Liver (tissue), 9 donors: ENCODE measurements around the gene NEU4. TPM values are rescaled to one million over a fixed set of nuclear protein-coding genes. Genes with fewer than 3 reads are reported as not detected.

Experiments
- DNase-seq: peaks from one replicate; pipeline ENCODE4 v3.0.0-alpha.2; 2017; ENCODE audit warnings: low spot score
- H3K27ac ChIP-seq, 2 donors: one replicate each; pipeline ENCODE4 v1.7.0; 2013; ENCODE audit warnings: inconsistent platforms in 2 of 2, low read length in 2 of 2, control low read depth in 1 of 2, low read depth in 1 of 2, mild to moderate bottlenecking in 1 of 2
- H3K27me3 ChIP-seq, 4 donors: one replicate each; pipeline versions ENCODE4 v1.6.1 to v1.7.0; 2013; ENCODE audit warnings: low read length in 3 of 4, inconsistent platforms in 1 of 4, mild to moderate bottlenecking in 1 of 4, moderate library complexity in 1 of 4; ENCODE audit not compliant: control insufficient read depth in 4 of 4, insufficient read depth in 4 of 4
- H3K36me3 ChIP-seq, 4 donors: one replicate each; pipeline versions ENCODE4 v1.6.1 to v1.7.0; 2013; ENCODE audit warnings: low read length in 3 of 4, mild to moderate bottlenecking in 3 of 4, low read depth in 1 of 4, moderate library complexity in 1 of 4; ENCODE audit not compliant: control insufficient read depth in 4 of 4, insufficient read depth in 3 of 4
- H3K4me1 ChIP-seq, 4 donors: one replicate each; pipeline versions ENCODE4 v1.6.1 to v1.7.0; 2013; ENCODE audit warnings: low read length in 3 of 4, mild to moderate bottlenecking in 3 of 4, moderate library complexity in 1 of 4; ENCODE audit not compliant: control insufficient read depth in 4 of 4, insufficient read depth in 4 of 4
- H3K4me3 ChIP-seq, 3 donors: one replicate each; pipeline versions ENCODE4 v1.6.1 to v1.7.0; 2013; ENCODE audit warnings: low read length in 3 of 3, control low read depth in 1 of 3, low read depth in 1 of 3, mild to moderate bottlenecking in 1 of 3
- H3K9ac ChIP-seq, 2 donors: one replicate each; pipeline ENCODE4 v1.7.0; 2013; ENCODE audit warnings: low read length in 2 of 2, mild to moderate bottlenecking in 2 of 2, moderate library complexity in 2 of 2, control low read depth in 1 of 2, low read depth in 1 of 2
- H3K9me3 ChIP-seq, 4 donors: one replicate each; pipeline versions ENCODE4 v1.6.1 to v1.7.0; 2013; ENCODE audit warnings: low read length in 3 of 4; ENCODE audit not compliant: control insufficient read depth in 4 of 4
- ATF3 ChIP-seq: IDR thresholded peaks from 2 replicates; pipeline ENCODE4 v1.6.1; 2016; ENCODE audit warnings: antibody characterized with exemption
- CTCF ChIP-seq: fragments of 150-350 bp; IDR thresholded peaks from 2 replicates; pipeline ENCODE4 v1.5.1; 2017; ENCODE audit warnings: improper control_type of control experiment, low read depth, low read length; ENCODE audit not compliant: missing input control
- EGR1 ChIP-seq, 2 donors: IDR thresholded peaks; 2 replicates each; pipeline ENCODE4 v1.6.1; 2016 to 2018; ENCODE audit warnings: antibody characterized with exemption in 2 of 2, low read depth in 2 of 2
- FOXA1 ChIP-seq: IDR thresholded peaks from 2 replicates; pipeline ENCODE4 v1.6.1; 2016; ENCODE audit warnings: antibody characterized with exemption
- FOXA2 ChIP-seq: IDR thresholded peaks from 2 replicates; pipeline ENCODE4 v1.6.1; 2016; ENCODE audit warnings: antibody characterized with exemption
- GABPA ChIP-seq, 2 donors: IDR thresholded peaks in 1 of 2; conservative IDR thresholded peaks in 1 of 2; 2 replicates each; pipeline ENCODE4 v1.6.1; 2016; ENCODE audit warnings: antibody characterized with exemption in 2 of 2, mild to moderate bottlenecking in 1 of 2, moderate library complexity in 1 of 2
- HNF4A ChIP-seq, 2 donors: conservative IDR thresholded peaks; 2 replicates each; pipeline ENCODE4 v1.6.1; 2016; ENCODE audit warnings: antibody characterized with exemption in 2 of 2, mild to moderate bottlenecking in 2 of 2
- HNF4G ChIP-seq: IDR thresholded peaks from 2 replicates; pipeline ENCODE4 v1.6.1; 2016; ENCODE audit warnings: antibody characterized with exemption
- JUND ChIP-seq, 2 donors: IDR thresholded peaks; 2 replicates each; pipeline ENCODE4 v1.6.1; 2016; ENCODE audit warnings: antibody characterized with exemption in 2 of 2
- MAX ChIP-seq: IDR thresholded peaks from 2 replicates; pipeline ENCODE4 v1.6.1; 2016; ENCODE audit warnings: antibody characterized with exemption
- NR2F2 ChIP-seq: IDR thresholded peaks from 2 replicates; pipeline ENCODE4 v1.6.1; 2016; ENCODE audit warnings: antibody characterized with exemption
- RAD21 ChIP-seq, 2 donors: IDR thresholded peaks; 2 replicates each; pipeline ENCODE4 v1.6.1; 2016; ENCODE audit warnings: antibody characterized with exemption in 2 of 2, mild to moderate bottlenecking in 2 of 2
- REST ChIP-seq: IDR thresholded peaks from 2 replicates; pipeline ENCODE4 v1.6.1; 2016; ENCODE audit warnings: antibody characterized with exemption, mild to moderate bottlenecking
- RXRA ChIP-seq, 2 donors: IDR thresholded peaks; 2 replicates each; pipeline ENCODE4 v1.6.1; 2017 to 2018; ENCODE audit warnings: antibody characterized with exemption in 2 of 2, mild to moderate bottlenecking in 1 of 2
- SP1 ChIP-seq: IDR thresholded peaks from 2 replicates; pipeline ENCODE4 v1.6.1; 2018; ENCODE audit warnings: antibody characterized with exemption, mild to moderate bottlenecking
- TAF1 ChIP-seq: conservative IDR thresholded peaks from 2 replicates; pipeline ENCODE4 v1.6.1; 2016; ENCODE audit warnings: antibody characterized with exemption, mild to moderate bottlenecking
- YY1 ChIP-seq: IDR thresholded peaks from 2 replicates; pipeline ENCODE4 v1.6.1; 2016; ENCODE audit warnings: antibody characterized with exemption, mild to moderate bottlenecking
- ZBTB33 ChIP-seq: IDR thresholded peaks from 2 replicates; pipeline ENCODE4 v1.6.1; 2016; ENCODE audit warnings: antibody characterized with exemption
- WGBS: extraction: QIAGEN DNeasy Blood & Tissue Kit; methylation state at CpG from one replicate; pipeline ENCODE4 v1.1.7; 2013; 5-methylcytosine and 5-hydroxymethylcytosine counted together
- polyA plus RNA-seq, 2 donors: library from polyadenylated mRNA; stranded (reverse) in 1 of 2; unstranded in 1 of 2; fragments of 200-250 nt in 1 of 2; fragments of >200 nt in 1 of 2; fragmentation: Nextera tagmentation in 1 of 2; extraction: Ambion mirVana in 1 of 2; gene quantifications; one replicate each; pipeline versions ENCODE4 v1.2.1 to v1.2.3, GENCODE V29; 2013 to 2015
- total RNA-seq, 2 donors: library from RNA; depleted of rRNA; stranded (reverse); fragments of >200 nt; gene quantifications; one replicate each; pipeline ENCODE4 v1.2.3, GENCODE V29; 2014
- donor health status: healthy.
- donor health status: healthy.
- donor health status: healthy.
- donor health status: healthy.
- donor health status: healthy.

Gene NEU4
- total and polyA plus RNA-seq, 4 donors: 5.4 to 58.4 (median 35.1) TPM

GRCh38 chr2:241793385-241793784, 15.6 kb upstream of the NEU4 start:
- TF ChIP-seq YY1 (no peak), SP1 (no peak), ATF3 (no peak), JUND (IDR thresholded peaks at IDR 0.05) (no peak), ZBTB33 (no peak), CTCF (no peak), TAF1 (no peak), REST (no peak), GABPA (IDR thresholded peaks at IDR 0.05 in 1 of 2, conservative IDR thresholded peaks at IDR 0.05 in 1 of 2) (no peak), FOXA2 (no peak), RXRA (IDR thresholded peaks at IDR 0.05) (no peak), HNF4G (no peak), HNF4A (conservative IDR thresholded peaks at IDR 0.05) (no peak), EGR1 (IDR thresholded peaks at IDR 0.05; ENCODE audit: low read depth in 2 of 2) (no peak), MAX (no peak), RAD21 (IDR thresholded peaks at IDR 0.05) (no peak), FOXA1 (no peak), NR2F2 (no peak)
- H3K36me3 ChIP-seq: no peaks in the 10 kb centered on the region
- H3K27ac ChIP-seq: no peak overlapping the region
- DNase-seq: no peak
- no peaks in the 10 kb centered on the region for H3K27me3 ChIP-seq
- 97% methylated on average over 5 of the region's 5 CpGs for WGBS
- no peak overlapping the region for H3K9ac ChIP-seq
- H3K4me3 ChIP-seq: no peak overlapping the region
- no peaks in the 10 kb centered on the region for H3K4me1 ChIP-seq
- H3K9me3 ChIP-seq: no peaks in the 10 kb centered on the region
